Measurements from ENCODE around the gene DNAH9. TPM values are rescaled to one million over a fixed set of nuclear protein-coding genes. Genes with fewer than 3 reads are reported as not detected.

The DNAH9 gene
- total and polyA plus RNA-seq, 2 donors (not counting 1 experiment from before 2014, with no cell fraction given) = not detected

DNA sequence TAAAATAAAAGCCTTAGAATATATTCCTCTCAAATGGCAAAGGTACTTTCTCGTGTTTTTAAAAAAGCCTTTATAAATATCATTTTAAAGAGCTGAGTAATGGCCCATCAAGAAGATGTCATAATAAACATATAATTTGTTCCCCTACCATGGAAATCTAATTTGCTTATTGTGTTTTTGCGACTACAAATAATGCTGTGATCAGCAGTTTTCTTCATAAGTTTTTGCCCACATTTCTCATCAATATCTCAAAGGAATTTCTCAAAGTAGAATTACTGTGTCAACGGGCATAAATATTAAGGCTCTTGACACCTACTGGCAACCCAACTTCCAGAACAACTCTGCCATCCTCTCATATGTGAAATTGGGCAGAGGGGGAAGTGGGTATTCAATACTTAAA is 381.5 kb downstream of the DNAH9 start:
- no peak overlapping the region for H3K9ac ChIP-seq (ENCODE audit: low read length)
- POLR2A ChIA-PET = no interaction called here
- no peak overlapping the region for H3K4me2 ChIP-seq (replicated peaks; ENCODE audit: low read depth, low read length, poor library complexity, severe bottlenecking)
- Mint-ChIP-seq H3K27ac (no peak overlapping the region), H3K9me3 (ENCODE audit: insufficient read depth) (no peaks in the 10 kb centered on the region), H3K4me3 (no peak overlapping the region), H3K27me3 (no peaks in the 10 kb centered on the region), H3K4me1 (no peaks in the 10 kb centered on the region)
- CTCF ChIA-PET = no interaction called here
- intact Hi-C loops (cut with micrococcal nuclease) = no loop called here
- no peaks in the 10 kb centered on the region for H3K79me2 ChIP-seq (ENCODE audit: control insufficient read depth, insufficient read depth, low read length)
- H2AFZ ChIP-seq (ENCODE audit: insufficient read depth, low read depth, low read length, poor library complexity, severe bottlenecking) = no peak overlapping the region
- H3K27ac ChIP-seq (ENCODE audit: low read length in 2 of 2) = no peak overlapping the region
- DNase-seq (no peak), ATAC-seq (ENCODE audit: low read depth) (no peak)
- no peaks in the 10 kb centered on the region for H3K27me3 ChIP-seq (replicated peaks in 1 of 4; ENCODE audit: control extremely low read depth in 1 of 4, control insufficient read depth in 3 of 4, insufficient read depth in 4 of 4, low read length in 3 of 4)
- no peaks in the 10 kb centered on the region for H3K4me1 ChIP-seq (ENCODE audit: control insufficient read depth in 2 of 2, insufficient read depth in 2 of 2, low read length in 2 of 2)
- peaks cover 7 to 49% of the 10 kb centered on the region in 2 experiments for H3K36me3 ChIP-seq (replicated peaks in 1 of 2; ENCODE audit: control extremely low read depth in 1 of 2, control insufficient read depth in 1 of 2, extremely low read depth in 1 of 2, insufficient read depth in 2 of 2, low read length in 1 of 2)
- WGBS (ENCODE audit: insufficient coverage) = no CpG with 5 or more reads among the region's 3 CpGs
- no peaks in the 10 kb centered on the region for H3K9me3 ChIP-seq (ENCODE audit: control extremely low read depth in 1 of 3, control insufficient read depth in 2 of 3, insufficient read depth in 1 of 3, low read length in 2 of 3)
- H3K4me3 ChIP-seq (ENCODE audit: control extremely low read depth in 1 of 5, extremely low read depth in 1 of 5, insufficient read depth in 1 of 5, low read depth in 2 of 5, low read length in 4 of 5) = no peak overlapping the region
- no peaks in the 10 kb centered on the region for H4K20me1 ChIP-seq (ENCODE audit: control insufficient read depth, insufficient read depth, low read length, poor library complexity, severe bottlenecking)
- TF ChIP-seq, protein P1, sequence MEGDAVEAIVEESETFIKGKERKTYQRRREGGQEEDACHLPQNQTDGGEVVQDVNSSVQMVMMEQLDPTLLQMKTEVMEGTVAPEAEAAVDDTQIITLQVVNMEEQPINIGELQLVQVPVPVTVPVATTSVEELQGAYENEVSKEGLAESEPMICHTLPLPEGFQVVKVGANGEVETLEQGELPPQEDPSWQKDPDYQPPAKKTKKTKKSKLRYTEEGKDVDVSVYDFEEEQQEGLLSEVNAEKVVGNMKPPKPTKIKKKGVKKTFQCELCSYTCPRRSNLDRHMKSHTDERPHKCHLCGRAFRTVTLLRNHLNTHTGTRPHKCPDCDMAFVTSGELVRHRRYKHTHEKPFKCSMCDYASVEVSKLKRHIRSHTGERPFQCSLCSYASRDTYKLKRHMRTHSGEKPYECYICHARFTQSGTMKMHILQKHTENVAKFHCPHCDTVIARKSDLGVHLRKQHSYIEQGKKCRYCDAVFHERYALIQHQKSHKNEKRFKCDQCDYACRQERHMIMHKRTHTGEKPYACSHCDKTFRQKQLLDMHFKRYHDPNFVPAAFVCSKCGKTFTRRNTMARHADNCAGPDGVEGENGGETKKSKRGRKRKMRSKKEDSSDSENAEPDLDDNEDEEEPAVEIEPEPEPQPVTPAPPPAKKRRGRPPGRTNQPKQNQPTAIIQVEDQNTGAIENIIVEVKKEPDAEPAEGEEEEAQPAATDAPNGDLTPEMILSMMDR (IDR thresholded peaks at IDR 0.05) = no peak
- no peak for TF ChIP-seq EZH2 (IDR thresholded peaks at IDR 0.05; ENCODE audit: borderline replicate concordance, insufficient read depth, low read depth, low read length, poor library complexity, severe bottlenecking)

DNA sequence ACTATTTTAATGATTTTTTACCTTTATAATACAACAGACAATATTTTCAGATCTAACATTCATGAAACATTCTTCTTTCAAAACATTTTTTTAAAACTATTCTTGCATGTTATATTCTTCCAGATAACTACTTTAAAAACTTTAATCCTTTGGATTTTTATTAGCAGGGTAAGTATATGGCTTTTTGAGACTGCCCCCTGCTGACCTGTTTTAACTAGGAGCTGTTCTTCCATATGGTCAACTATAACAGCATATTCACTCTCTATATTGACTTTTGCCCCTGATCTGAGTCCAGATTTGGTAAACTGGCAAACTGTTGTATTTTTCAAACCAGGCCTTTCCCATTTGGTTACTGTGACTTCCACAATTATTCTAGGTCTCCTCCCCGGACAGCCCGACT is 382.5 kb downstream of the DNAH9 start:
- Histone ChIP-seq H3K79me2 (ENCODE audit: control insufficient read depth, insufficient read depth, low read length) (no peaks in the 10 kb centered on the region), H3K4me3 (ENCODE audit: control extremely low read depth in 1 of 5, extremely low read depth in 1 of 5, insufficient read depth in 1 of 5, low read depth in 2 of 5, low read length in 4 of 5) (no peak overlapping the region), H4K20me1 (ENCODE audit: control insufficient read depth, insufficient read depth, low read length, poor library complexity, severe bottlenecking) (no peaks in the 10 kb centered on the region), H3K27ac (ENCODE audit: low read length in 2 of 2) (no peak overlapping the region), H2AFZ (ENCODE audit: insufficient read depth, low read depth, low read length, poor library complexity, severe bottlenecking) (no peak overlapping the region), H3K27me3 (replicated peaks in 1 of 4; ENCODE audit: control extremely low read depth in 1 of 4, control insufficient read depth in 3 of 4, insufficient read depth in 4 of 4, low read length in 3 of 4) (no peaks in the 10 kb centered on the region), H3K4me1 (ENCODE audit: control insufficient read depth in 2 of 2, insufficient read depth in 2 of 2, low read length in 2 of 2) (no peaks in the 10 kb centered on the region), H3K9ac (ENCODE audit: low read length) (no peak overlapping the region), H3K9me3 (ENCODE audit: control extremely low read depth in 1 of 3, control insufficient read depth in 2 of 3, insufficient read depth in 1 of 3, low read length in 2 of 3) (no peaks in the 10 kb centered on the region), H3K4me2 (replicated peaks; ENCODE audit: low read depth, low read length, poor library complexity, severe bottlenecking) (no peak overlapping the region), H3K36me3 (replicated peaks in 1 of 2; ENCODE audit: control extremely low read depth in 1 of 2, control insufficient read depth in 1 of 2, extremely low read depth in 1 of 2, insufficient read depth in 2 of 2, low read length in 1 of 2) (peaks cover 11 to 58% of the 10 kb centered on the region in 2 experiments)
- ChIA-PET CTCF (interaction anchor here (0.7 kb wide), 1 partner anchor 12 kb away, joined by 3 read pairs; no protein-coding TSS in a partner anchor), POLR2A (no interaction called here)
- intact Hi-C loops (cut with micrococcal nuclease) = no loop called here
- DNase-seq (no peak), ATAC-seq (ENCODE audit: low read depth) (no peak)
- TF ChIP-seq EZH2 (IDR thresholded peaks at IDR 0.05; ENCODE audit: borderline replicate concordance, insufficient read depth, low read depth, low read length, poor library complexity, severe bottlenecking) = no peak
- TF ChIP-seq, protein P1 (IDR thresholded peaks at IDR 0.05) = no peak
- Mint-ChIP-seq H3K27me3 (no peaks in the 10 kb centered on the region), H3K4me3 (no peak overlapping the region), H3K27ac (no peak overlapping the region), H3K4me1 (no peaks in the 10 kb centered on the region), H3K9me3 (ENCODE audit: insufficient read depth) (no peaks in the 10 kb centered on the region)
- WGBS (ENCODE audit: insufficient coverage) = 67% methylated on average over 2 of the region's 2 CpGs
